HepG2 (cell line): ENCODE data around the gene ZNF638. TPM values are rescaled to one million over a fixed set of nuclear protein-coding genes. Genes with fewer than 3 reads are reported as not detected.

Source experiments
- ATAC-seq: fragments of 200-7000 bp; cut with Tn5 transposase; 3 replicates; pipeline ENCODE4 v1.9.1; 2020; ENCODE audit warnings: mild to moderate bottlenecking, moderate library complexity
- Bru-seq: library from RNA; stranded (reverse); fragments of 400-500 nt; gene quantifications from one replicate; lab custom pipeline; 2021; lab: Mats Ljungman, UMichigan
- BruChase-seq, 2 experiments: library from RNA; stranded (reverse); fragments of 400-500 nt; gene quantifications; one replicate each; lab custom pipeline; 2021; lab: Mats Ljungman, UMichigan
- BruUV-seq: library from RNA; stranded (reverse); fragments of 400-500 nt; replicated peaks from 2 replicates; lab custom pipeline; 2021; lab: Mats Ljungman, UMichigan
- CTCF ChIA-PET: fragments of 300-600 bp; formaldehyde crosslinking; extraction: SDS; loops from one replicate; lab custom pipeline; 2021; ENCODE audit warnings: low total read pairs, inconsistent platforms, low intra/inter-chr PET ratio; lab: Yijun Ruan, JAX
- POLR2A ChIA-PET: fragments of 350-600 bp; sonication (Branson Sonifier 250); formaldehyde crosslinking; loops from one replicate; lab custom pipeline; 2020; ENCODE audit warnings: antibody characterized with exemption, inconsistent platforms; lab: Yijun Ruan, JAX
- DNase-seq: peaks from one replicate; pipeline ENCODE4 v3.0.0-alpha.2; 2015; ENCODE audit warnings: low spot score
- FAIRE-seq: peaks from 3 replicates; lab custom pipeline; 2011; peaks lifted over from hg19 to GRCh38; lab: Jason Lieb, UNC
- H2AFZ ChIP-seq: one replicate; pipeline ENCODE4 v1.6.1; 2011; ENCODE audit warnings: low read length, inconsistent platforms
- H3K27ac ChIP-seq: fragments of 300-600 bp; 3 replicates; pipeline ENCODE4 v1.8.0; 2011; ENCODE audit warnings: mixed run types, mild to moderate bottlenecking, mixed read lengths, low read length, inconsistent platforms; ENCODE audit not compliant: insufficient read depth; ENCODE audit errors: extremely low read length
- H3K27me3 ChIP-seq, 2 experiments: fragments of 200-600 bp in 1 of 2; 2 replicates in 1 of 2; 3 replicates in 1 of 2; pipeline versions ENCODE4 v1.6.0 to v1.8.0; 2011; ENCODE audit warnings: low read length in 2 of 2, mild to moderate bottlenecking in 2 of 2, moderate library complexity in 2 of 2, inconsistent platforms in 1 of 2; ENCODE audit not compliant: insufficient read depth in 2 of 2, control insufficient read depth in 1 of 2
- H3K36me3 ChIP-seq, 2 experiments: fragments of 200-600 bp in 1 of 2; replicated peaks in 1 of 2; 2 replicates in 1 of 2; 3 replicates in 1 of 2; pipeline versions ENCODE4 v1.5.1 to v1.8.0; 2011; ENCODE audit warnings: low read length in 2 of 2, inconsistent platforms in 1 of 2; ENCODE audit not compliant: insufficient read depth in 2 of 2, control insufficient read depth in 1 of 2
- H3K4me1 ChIP-seq: 2 replicates; pipeline ENCODE4 v1.5.1; 2012; ENCODE audit warnings: low read length, inconsistent platforms; ENCODE audit not compliant: insufficient read depth
- H3K4me2 ChIP-seq: 2 replicates; pipeline ENCODE4 v1.6.0; 2011; ENCODE audit warnings: low read depth, low read length, inconsistent platforms
- H3K4me3 ChIP-seq, 3 experiments: fragments of 200-600 bp in 1 of 3; sonication (generic), shearing (Covaris generic) in 1 of 3; replicated peaks in 1 of 3; 2 replicates each; pipeline ENCODE4 v1.5.1; 2011 to 2016; ENCODE audit warnings: low read length in 3 of 3, inconsistent platforms in 2 of 3, low read depth in 2 of 3, mild to moderate bottlenecking in 2 of 3, control low read depth in 1 of 3, mixed read lengths in 1 of 3; ENCODE audit not compliant: insufficient read depth in 1 of 3
- H3K79me2 ChIP-seq: one replicate; pipeline ENCODE4 v1.6.1; 2011; ENCODE audit warnings: low read length, inconsistent platforms; ENCODE audit not compliant: insufficient read depth
- H3K9ac ChIP-seq: 2 replicates; pipeline ENCODE4 v1.6.0; 2011; ENCODE audit warnings: mild to moderate bottlenecking, low read depth, low read length, inconsistent platforms; ENCODE audit not compliant: insufficient read depth
- H3K9me3 ChIP-seq: 2 replicates; pipeline ENCODE4 v1.5.1; 2012; ENCODE audit warnings: mild to moderate bottlenecking, low read length
- H4K20me1 ChIP-seq: 2 replicates; pipeline ENCODE4 v1.6.0; 2011; ENCODE audit warnings: inconsistent platforms, mild to moderate bottlenecking, low read length, moderate library complexity; ENCODE audit not compliant: insufficient read depth
- ARNT ChIP-seq: fragments of 450-650 bp; IDR thresholded peaks from 2 replicates; pipeline ENCODE4 v1.6.1; 2017
- ARNT2 ChIP-seq: sonication (generic); formaldehyde crosslinking; IDR thresholded peaks from 2 replicates; pipeline ENCODE4 v1.8.0; 2022; ENCODE audit warnings: mild to moderate bottlenecking, low read depth, missing genetic modification reagents, moderate library complexity
- HDAC2 ChIP-seq: sonication (generic); formaldehyde crosslinking; IDR thresholded peaks from 2 replicates; pipeline ENCODE4 v1.4.0; 2020; ENCODE audit warnings: missing genetic modification reagents
- NCOA2 ChIP-seq: sonication (generic); formaldehyde crosslinking; IDR thresholded peaks from 2 replicates; pipeline ENCODE4 v1.8.0; 2022; ENCODE audit warnings: inconsistent platforms
- SMAD1 ChIP-seq: sonication (generic); formaldehyde crosslinking; IDR thresholded peaks from 2 replicates; pipeline ENCODE4 v1.4.0; 2020; ENCODE audit warnings: missing genetic modification reagents, low read depth, mild to moderate bottlenecking, borderline replicate concordance
- TBX2 ChIP-seq: sonication (generic); formaldehyde crosslinking; IDR thresholded peaks from 2 replicates; pipeline ENCODE4 v1.5.0; 2020; ENCODE audit warnings: missing genetic modification reagents, mild to moderate bottlenecking, borderline replicate concordance
- ZNF224 ChIP-seq: sonication (generic); formaldehyde crosslinking; IDR thresholded peaks from 2 replicates; pipeline ENCODE4 v1.5.0; 2020; ENCODE audit warnings: mild to moderate bottlenecking, missing genetic modification reagents
- ZNF552 ChIP-seq: sonication (generic); formaldehyde crosslinking; IDR thresholded peaks from 2 replicates; pipeline ENCODE4 v1.9.0; 2022; ENCODE audit warnings: missing genetic modification reagents, mild to moderate bottlenecking, borderline replicate concordance
- ZNF776 ChIP-seq: sonication (generic); formaldehyde crosslinking; IDR thresholded peaks from 2 replicates; pipeline ENCODE4 v1.4.0; 2020; ENCODE audit warnings: mild to moderate bottlenecking, missing genetic modification reagents
- WGBS: methylation state at CpG from one replicate; pipeline ENCODE4 v1.1.6; 2017; ENCODE audit warnings: low lambda C conversion rate; 5-methylcytosine and 5-hydroxymethylcytosine counted together
- in situ Hi-C: cut with HindIII; loops from 2 replicates; pipeline ENCODE4 v1.10.0; 2017; ENCODE audit warnings: low pct_unique_long_range_greater_than_20kb; ENCODE audit not compliant: extremely low pct_ligation_motif_present
- intact Hi-C: fragments of 100-400 bp; cut with micrococcal nuclease; formaldehyde crosslinking; loops from one replicate; pipeline ENCODE4 v1.10.0; 2022; ENCODE audit not compliant: unreplicated experiment
- long read RNA-seq, 2 experiments: library from RNA in 1 of 2; library from polyadenylated mRNA in 1 of 2; stranded (forward) in 1 of 2; unstranded in 1 of 2; transcript quantifications; one replicate each; pipeline ENCODE4 v2.0.0, GENCODE V29; 2019 to 2022
- polyA minus RNA-seq, 3 experiments: library from RNA; depleted of rRNA, polyadenylated mRNA; stranded (reverse); fragments of >200 nt; gene quantifications; 2 replicates each; pipeline ENCODE4 v1.2.3, GENCODE V29; 2011; ENCODE audit warnings: low replicate concordance in 1 of 3
- polyA plus RNA-seq, 8 experiments: library from polyadenylated mRNA; depleted of rRNA in 3 of 8; stranded (reverse) in 7 of 8; unstranded in 1 of 8; fragments of >200 nt; fragmentation: Illumina TruSeq in 4 of 8; extraction: Trizol in 4 of 8; gene quantifications; 2 replicates each; pipeline versions ENCODE4 v1.2.1 to v1.2.3, GENCODE V29; 2011 to 2016; ENCODE audit warnings: low read depth in 4 of 8, missing spikeins in 1 of 8, mixed read lengths in 1 of 8; ENCODE audit not compliant: insufficient read depth in 1 of 8
- total RNA-seq, 5 experiments: library from RNA; depleted of rRNA; stranded (reverse); fragments of >200 nt; fragmentation: Illumina TruSeq; extraction: Trizol; gene quantifications; 2 replicates each; pipeline ENCODE4 v1.2.3, GENCODE V29; 2016; ENCODE audit warnings: low read depth in 1 of 5
- TF ChIP-seq, protein P1 (sequence below): sonication (generic); formaldehyde crosslinking; IDR thresholded peaks from 2 replicates; pipeline ENCODE4 v1.4.0; 2020; ENCODE audit warnings: mild to moderate bottlenecking, missing genetic modification reagents

Gene ZNF638, protein sequence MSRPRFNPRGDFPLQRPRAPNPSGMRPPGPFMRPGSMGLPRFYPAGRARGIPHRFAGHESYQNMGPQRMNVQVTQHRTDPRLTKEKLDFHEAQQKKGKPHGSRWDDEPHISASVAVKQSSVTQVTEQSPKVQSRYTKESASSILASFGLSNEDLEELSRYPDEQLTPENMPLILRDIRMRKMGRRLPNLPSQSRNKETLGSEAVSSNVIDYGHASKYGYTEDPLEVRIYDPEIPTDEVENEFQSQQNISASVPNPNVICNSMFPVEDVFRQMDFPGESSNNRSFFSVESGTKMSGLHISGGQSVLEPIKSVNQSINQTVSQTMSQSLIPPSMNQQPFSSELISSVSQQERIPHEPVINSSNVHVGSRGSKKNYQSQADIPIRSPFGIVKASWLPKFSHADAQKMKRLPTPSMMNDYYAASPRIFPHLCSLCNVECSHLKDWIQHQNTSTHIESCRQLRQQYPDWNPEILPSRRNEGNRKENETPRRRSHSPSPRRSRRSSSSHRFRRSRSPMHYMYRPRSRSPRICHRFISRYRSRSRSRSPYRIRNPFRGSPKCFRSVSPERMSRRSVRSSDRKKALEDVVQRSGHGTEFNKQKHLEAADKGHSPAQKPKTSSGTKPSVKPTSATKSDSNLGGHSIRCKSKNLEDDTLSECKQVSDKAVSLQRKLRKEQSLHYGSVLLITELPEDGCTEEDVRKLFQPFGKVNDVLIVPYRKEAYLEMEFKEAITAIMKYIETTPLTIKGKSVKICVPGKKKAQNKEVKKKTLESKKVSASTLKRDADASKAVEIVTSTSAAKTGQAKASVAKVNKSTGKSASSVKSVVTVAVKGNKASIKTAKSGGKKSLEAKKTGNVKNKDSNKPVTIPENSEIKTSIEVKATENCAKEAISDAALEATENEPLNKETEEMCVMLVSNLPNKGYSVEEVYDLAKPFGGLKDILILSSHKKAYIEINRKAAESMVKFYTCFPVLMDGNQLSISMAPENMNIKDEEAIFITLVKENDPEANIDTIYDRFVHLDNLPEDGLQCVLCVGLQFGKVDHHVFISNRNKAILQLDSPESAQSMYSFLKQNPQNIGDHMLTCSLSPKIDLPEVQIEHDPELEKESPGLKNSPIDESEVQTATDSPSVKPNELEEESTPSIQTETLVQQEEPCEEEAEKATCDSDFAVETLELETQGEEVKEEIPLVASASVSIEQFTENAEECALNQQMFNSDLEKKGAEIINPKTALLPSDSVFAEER (N-terminal part only)
- total RNA-seq (2016; rRNA removed; fragmentation: Illumina TruSeq; extraction: Trizol) (133 and 144 TPM in 2 replicates), polyA plus RNA-seq (2011; rRNA removed) (79.8 and 92.7 TPM in 2 replicates), polyA minus RNA-seq (2011; rRNA and poly(A)+ RNA removed; ENCODE audit: low replicate concordance) (88.0 and 129 TPM in 2 replicates), Bru-seq, nascent RNA (percentile 94 among the genes with signal in this experiment), BruChase-seq, experiment 1, labeled RNA remaining after a 6-hour chase (percentile 92 among the genes with signal in this experiment), BruChase-seq, experiment 2, labeled RNA remaining after a 2-hour chase (percentile 97 among the genes with signal in this experiment)
- 144 and 165 TPM in 2 replicates for total RNA-seq (2016; cell fraction: cytosol; rRNA removed; fragmentation: Illumina TruSeq; extraction: Trizol; ENCODE audit: low read depth)
- total RNA-seq (2016; cell fraction: insoluble cytoplasmic fraction; rRNA removed; fragmentation: Illumina TruSeq; extraction: Trizol), result 136 and 142 TPM in 2 replicates
- 69.6 and 88.9 TPM in 2 replicates for total RNA-seq (2016; cell fraction: membrane; rRNA removed; fragmentation: Illumina TruSeq; extraction: Trizol)
- 338 and 339 TPM in 2 replicates for total RNA-seq (2016; cell fraction: nucleus; rRNA removed; fragmentation: Illumina TruSeq; extraction: Trizol)
- 30.4 and 44.2 TPM in 2 replicates for polyA plus RNA-seq (2011; cell fraction: cytosol; rRNA removed)
- 156 and 178 TPM in 2 replicates for polyA plus RNA-seq (2011; cell fraction: nucleus; rRNA removed)
- polyA plus RNA-seq (2012), result 94.6 and 110 TPM in 2 replicates
- 8.2 and 8.9 TPM in 2 replicates for polyA plus RNA-seq (2016; cell fraction: cytosol; fragmentation: Illumina TruSeq; extraction: Trizol; ENCODE audit: low read depth)
- polyA plus RNA-seq (2016; cell fraction: insoluble cytoplasmic fraction; fragmentation: Illumina TruSeq; extraction: Trizol; ENCODE audit: low read depth), result 88.5 and 93.4 TPM in 2 replicates
- polyA plus RNA-seq (2016; cell fraction: membrane; fragmentation: Illumina TruSeq; extraction: Trizol; ENCODE audit: low read depth), result 13.9 and 16.6 TPM in 2 replicates
- 235 and 243 TPM in 2 replicates for polyA plus RNA-seq (2016; cell fraction: nucleus; fragmentation: Illumina TruSeq; extraction: Trizol; ENCODE audit: insufficient read depth, low read depth)
- 77.1 and 94.9 TPM in 2 replicates for polyA minus RNA-seq (2011; cell fraction: cytosol; rRNA and poly(A)+ RNA removed)
- 881 and 997 TPM in 2 replicates for polyA minus RNA-seq (2011; cell fraction: nucleus; rRNA and poly(A)+ RNA removed)
- long read RNA-seq, experiment 1, partial matches to known transcripts, result 15 of 32 reads
- long read RNA-seq, experiment 1, other reads (novel, unspliced or antisense), result 14 of 32 reads
- long read RNA-seq, experiment 2, full-length matches to known transcripts, result 2 of 75 reads
- long read RNA-seq, experiment 2, partial matches to known transcripts, result 53 of 75 reads
- long read RNA-seq, experiment 2, other reads (novel, unspliced or antisense), result 20 of 75 reads

DNA sequence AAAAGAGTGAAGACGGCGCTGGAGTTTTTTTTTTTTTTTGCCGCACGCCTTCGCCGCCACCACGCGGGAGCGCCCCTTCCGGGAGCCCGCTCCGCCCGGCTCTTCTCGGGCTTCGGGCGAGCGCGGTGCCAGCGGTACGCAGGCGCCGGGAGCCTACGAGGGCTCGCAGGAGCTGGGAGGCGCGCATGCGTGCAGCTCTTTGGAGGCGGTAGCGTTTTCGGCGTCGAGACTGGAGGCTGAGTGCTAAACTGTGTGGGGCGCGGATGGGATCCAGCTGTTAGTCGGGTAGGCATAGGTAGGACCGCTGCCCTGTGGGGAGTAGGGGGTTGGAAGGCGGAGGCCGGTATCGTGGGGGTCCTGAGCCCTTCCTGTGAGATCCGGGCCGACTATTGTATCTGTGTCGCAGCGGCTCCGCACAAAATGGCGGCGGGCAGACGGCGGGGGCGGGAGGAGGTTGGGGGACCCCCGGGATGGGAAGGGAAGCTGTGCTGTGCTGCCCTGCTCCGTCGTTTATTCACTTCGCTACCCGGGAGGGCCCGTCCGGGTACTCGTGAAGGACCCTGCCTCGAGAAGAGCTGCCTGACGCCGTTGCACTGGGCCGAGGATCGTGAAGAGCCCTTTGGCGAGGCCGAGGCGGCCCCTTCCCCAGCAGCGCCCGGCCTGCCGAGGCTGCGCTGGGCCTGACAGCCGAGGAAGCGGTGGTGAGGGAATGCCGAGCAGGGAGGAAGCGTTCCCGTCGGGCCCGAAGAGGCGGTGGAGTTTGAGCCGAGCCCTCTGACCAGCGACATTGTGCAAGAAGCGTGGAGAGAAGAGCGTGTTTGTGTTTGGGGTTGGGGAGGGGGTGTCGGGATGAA lies at the start of gene ZNF638:
ZNF638 (plus strand) TSS at position 202 of the 854 bp plus-strand sequence. CDS start 17,173 bp downstream, outside the sequence.
- peaks cover 2 to 3% of the 10 kb centered on the region in 2 experiments; a peak in 2 of 5 replicates for H3K36me3 ChIP-seq
- intact Hi-C loops, result no loop called here
- POLR2A ChIA-PET, result interaction anchor here (0.6 to 2.1 kb wide), 21 partner anchors 9 to 264 kb away, joined by 3 to 12 read pairs (median 4); partner anchors contain the start of genes MCEE, MPHOSPH10 and NAGK
- ATAC-seq (peak; percentile 96), FAIRE-seq (no peak), DNase-seq (peak; percentile 90)
- H3K4me1 ChIP-seq, result peaks cover 59% of the 10 kb centered on the region
- CTCF ChIA-PET, result interaction anchor here (1.2 kb wide), 1 partner anchor 32 kb away, joined by 5 read pairs; no protein-coding TSS in a partner anchor
- H3K4me2 ChIP-seq, result peak within 1 kb of the TSS; percentile 77
- H2AFZ ChIP-seq, result peak within 1 kb of the TSS; percentile 79
- peaks cover 0 to 5% of the 10 kb centered on the region in 2 experiments; a peak in 1 of 5 replicates for H3K27me3 ChIP-seq
- peaks cover 50% of the 10 kb centered on the region for H3K79me2 ChIP-seq
- H3K9ac ChIP-seq, result peak within 1 kb of the TSS; percentile 99
- H3K27ac ChIP-seq, result peak within 1 kb of the TSS; percentile 96
- BruUV-seq, result TSS peak; percentile 74
- 1% methylated on average over 55 of the region's 82 CpGs for WGBS
- H3K9me3 ChIP-seq, result no peaks in the 10 kb centered on the region
- in situ Hi-C loops, result no loop called here
- peaks cover 37% of the 10 kb centered on the region for H4K20me1 ChIP-seq
- peak within 1 kb of the TSS; percentile 93 to 99 (median 96) for H3K4me3 ChIP-seq
- TF ChIP-seq TBX2 (peak; percentile 79; the same call in 1 of the 2 replicates), ARNT2 (peak; percentile 38), SMAD1 (CRISPR knock-in tag) (no peak; the same call in 1 of the 2 replicates), ARNT (no peak), HDAC2 (CRISPR knock-in tag) (0 out of 2 replicates have a peak, but pooled peaks have one; percentile 14), ZNF552 (CRISPR knock-in tag) (no peak), ZNF776 (CRISPR knock-in tag) (peak; percentile 75; the same call in 1 of the 2 replicates), ZNF224 (CRISPR knock-in tag) (no peak), NCOA2 (CRISPR knock-in tag) (0 out of 2 replicates have a peak, but pooled peaks have one; percentile 13)
- TF ChIP-seq, protein P1, sequence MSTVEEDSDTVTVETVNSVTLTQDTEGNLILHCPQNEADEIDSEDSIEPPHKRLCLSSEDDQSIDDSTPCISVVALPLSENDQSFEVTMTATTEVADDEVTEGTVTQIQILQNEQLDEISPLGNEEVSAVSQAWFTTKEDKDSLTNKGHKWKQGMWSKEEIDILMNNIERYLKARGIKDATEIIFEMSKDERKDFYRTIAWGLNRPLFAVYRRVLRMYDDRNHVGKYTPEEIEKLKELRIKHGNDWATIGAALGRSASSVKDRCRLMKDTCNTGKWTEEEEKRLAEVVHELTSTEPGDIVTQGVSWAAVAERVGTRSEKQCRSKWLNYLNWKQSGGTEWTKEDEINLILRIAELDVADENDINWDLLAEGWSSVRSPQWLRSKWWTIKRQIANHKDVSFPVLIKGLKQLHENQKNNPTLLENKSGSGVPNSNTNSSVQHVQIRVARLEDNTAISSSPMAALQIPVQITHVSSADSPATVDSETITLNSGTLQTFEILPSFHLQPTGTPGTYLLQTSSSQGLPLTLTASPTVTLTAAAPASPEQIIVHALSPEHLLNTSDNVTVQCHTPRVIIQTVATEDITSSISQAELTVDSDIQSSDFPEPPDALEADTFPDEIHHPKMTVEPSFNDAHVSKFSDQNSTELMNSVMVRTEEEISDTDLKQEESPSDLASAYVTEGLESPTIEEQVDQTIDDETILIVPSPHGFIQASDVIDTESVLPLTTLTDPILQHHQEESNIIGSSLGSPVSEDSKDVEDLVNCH (CRISPR knock-in tag), result no peak
